Muscle layer of duodenum (tissue), 2 donors: ENCODE data around the gene PDLIM7.

Source experiments
- H3K27ac ChIP-seq: one replicate; pipeline ENCODE4 v1.7.0; 2013; ENCODE audit warnings: mild to moderate bottlenecking, low read length
- H3K27me3 ChIP-seq: one replicate; pipeline ENCODE4 v1.7.0; 2013; ENCODE audit warnings: low read depth, mild to moderate bottlenecking, control low read depth, low read length
- H3K36me3 ChIP-seq, 2 donors: one replicate each; pipeline ENCODE4 v1.7.0; 2013; ENCODE audit warnings: low read length in 2 of 2, control low read depth in 1 of 2, mild to moderate bottlenecking in 1 of 2; ENCODE audit not compliant: insufficient read depth in 2 of 2, control insufficient read depth in 1 of 2
- H3K4me1 ChIP-seq, 2 donors: one replicate each; pipeline ENCODE4 v1.7.0; 2013; ENCODE audit warnings: low read length in 2 of 2, mild to moderate bottlenecking in 2 of 2, control low read depth in 1 of 2, moderate library complexity in 1 of 2; ENCODE audit not compliant: insufficient read depth in 2 of 2, control insufficient read depth in 1 of 2
- H3K4me3 ChIP-seq, 2 donors: one replicate each; pipeline ENCODE4 v1.7.0; 2013; ENCODE audit warnings: low read length in 2 of 2, low read depth in 1 of 2, mild to moderate bottlenecking in 1 of 2
- H3K9me3 ChIP-seq, 2 donors: one replicate each; pipeline ENCODE4 v1.7.0; 2013; ENCODE audit warnings: low read length in 2 of 2, control low read depth in 1 of 2, mild to moderate bottlenecking in 1 of 2; ENCODE audit not compliant: control insufficient read depth in 1 of 2
- donor health status: healthy.

Gene PDLIM7

GRCh38 chr5:177449140-177450061, 48.0 kb downstream of the PDLIM7 start:
- peaks cover 4 to 31% of the 10 kb centered on the region in 2 donors for H3K4me1 ChIP-seq
- H3K27me3 ChIP-seq = peaks cover 10% of the 10 kb centered on the region
- H3K9me3 ChIP-seq = no peaks in the 10 kb centered on the region
- H3K36me3 ChIP-seq = no peaks in the 10 kb centered on the region
- H3K27ac ChIP-seq = no peak overlapping the region
- H3K4me3 ChIP-seq = no peak overlapping the region

GRCh38 chr5:177448244-177448950, 49.0 kb downstream of the PDLIM7 start:
- H3K27ac ChIP-seq = no peak overlapping the region
- no peaks in the 10 kb centered on the region for H3K36me3 ChIP-seq
- peaks cover 4 to 24% of the 10 kb centered on the region in 2 donors for H3K4me1 ChIP-seq
- peaks cover 10% of the 10 kb centered on the region for H3K27me3 ChIP-seq
- H3K9me3 ChIP-seq = no peaks in the 10 kb centered on the region
- H3K4me3 ChIP-seq = no peak overlapping the region

GRCh38 chr5:177447611-177448243, 49.7 kb downstream of the PDLIM7 start:
- H3K36me3 ChIP-seq = peaks cover 0 to under 1% of the 10 kb centered on the region in 2 donors
- H3K9me3 ChIP-seq = no peaks in the 10 kb centered on the region
- H3K27ac ChIP-seq = no peak overlapping the region
- no peak overlapping the region for H3K4me3 ChIP-seq
- peaks cover 10% of the 10 kb centered on the region for H3K27me3 ChIP-seq
- peaks cover 4 to 24% of the 10 kb centered on the region in 2 donors for H3K4me1 ChIP-seq

- Histone ChIP-seq H3K4me3 (peak overlapping the region in 1 of 2 donors; percentile 70), H3K27ac (no peak overlapping the region)
Observed at GRCh38 chr5:177447066-177447610, 50.3 kb downstream of the PDLIM7 start.

GRCh38 chr5:177446200-177447065, 51.0 kb downstream of the PDLIM7 start, which contains the start of gene PRR7:
Gene PRR7, plus strand, starts transcription at chr5:177446814. Its CDS starts 8,254 bp downstream, at chr5:177455068.
- H3K27ac ChIP-seq = no peak within 1 kb of the TSS

More at GRCh38 chr5:177447066-177447610, 50.3 kb downstream of the PDLIM7 start:
- Histone ChIP-seq H3K4me1 (peaks cover 4 to 24% of the 10 kb centered on the region in 2 donors), H3K9me3 (no peaks in the 10 kb centered on the region), H3K27me3 (peaks cover 10% of the 10 kb centered on the region), H3K36me3 (peaks cover 0 to 7% of the 10 kb centered on the region in 2 donors)

GRCh38 chr5:177445917-177446199, 51.5 kb downstream of the PDLIM7 start:
- Histone ChIP-seq H3K27me3 (peaks cover 10% of the 10 kb centered on the region), H3K36me3 (peaks cover 0 to 20% of the 10 kb centered on the region in 2 donors), H3K27ac (no peak overlapping the region), H3K4me3 (peak overlapping the region; percentile 23 to 70), H3K9me3 (no peaks in the 10 kb centered on the region), H3K4me1 (peaks cover 4 to 24% of the 10 kb centered on the region in 2 donors)

More at GRCh38 chr5:177446200-177447065, 51.0 kb downstream of the PDLIM7 start, which contains the start of gene PRR7:
- peaks cover 4 to 24% of the 10 kb centered on the region in 2 donors for H3K4me1 ChIP-seq
- H3K4me3 ChIP-seq = peak within 1 kb of the TSS; percentile 23 to 70
- no peaks in the 10 kb centered on the region for H3K9me3 ChIP-seq
- peaks cover 0 to 14% of the 10 kb centered on the region in 2 donors for H3K36me3 ChIP-seq
- peaks cover 10% of the 10 kb centered on the region for H3K27me3 ChIP-seq

GRCh38 chr5:177445052-177445916, 52.1 kb downstream of the PDLIM7 start:
- peaks cover 0 to 24% of the 10 kb centered on the region in 2 donors for H3K36me3 ChIP-seq
- peaks cover 4 to 24% of the 10 kb centered on the region in 2 donors for H3K4me1 ChIP-seq
- no peaks in the 10 kb centered on the region for H3K9me3 ChIP-seq
- peaks cover 10% of the 10 kb centered on the region for H3K27me3 ChIP-seq
- no peak overlapping the region for H3K27ac ChIP-seq
- H3K4me3 ChIP-seq = no peak overlapping the region

GRCh38 chr5:177444106-177445051, 53.0 kb downstream of the PDLIM7 start:
- no peak overlapping the region for H3K4me3 ChIP-seq
- peaks cover 0 to 31% of the 10 kb centered on the region in 2 donors for H3K36me3 ChIP-seq
- no peaks in the 10 kb centered on the region for H3K9me3 ChIP-seq
- H3K27ac ChIP-seq = no peak overlapping the region
- H3K27me3 ChIP-seq = peaks cover 10% of the 10 kb centered on the region
- H3K4me1 ChIP-seq = peaks cover 4 to 24% of the 10 kb centered on the region in 2 donors
